Measurements from ENCODE around the gene SEPTIN3. TPM values are rescaled to one million over a fixed set of nuclear protein-coding genes. Genes with fewer than 3 reads are reported as not detected.

SEPTIN3 gene
- total and polyA plus RNA-seq, 9 of the 15 experiments (the other 6 are each of a cell fraction or from before 2014, with no cell fraction given), result 0.06 TPM; not detected in 8

DNA sequence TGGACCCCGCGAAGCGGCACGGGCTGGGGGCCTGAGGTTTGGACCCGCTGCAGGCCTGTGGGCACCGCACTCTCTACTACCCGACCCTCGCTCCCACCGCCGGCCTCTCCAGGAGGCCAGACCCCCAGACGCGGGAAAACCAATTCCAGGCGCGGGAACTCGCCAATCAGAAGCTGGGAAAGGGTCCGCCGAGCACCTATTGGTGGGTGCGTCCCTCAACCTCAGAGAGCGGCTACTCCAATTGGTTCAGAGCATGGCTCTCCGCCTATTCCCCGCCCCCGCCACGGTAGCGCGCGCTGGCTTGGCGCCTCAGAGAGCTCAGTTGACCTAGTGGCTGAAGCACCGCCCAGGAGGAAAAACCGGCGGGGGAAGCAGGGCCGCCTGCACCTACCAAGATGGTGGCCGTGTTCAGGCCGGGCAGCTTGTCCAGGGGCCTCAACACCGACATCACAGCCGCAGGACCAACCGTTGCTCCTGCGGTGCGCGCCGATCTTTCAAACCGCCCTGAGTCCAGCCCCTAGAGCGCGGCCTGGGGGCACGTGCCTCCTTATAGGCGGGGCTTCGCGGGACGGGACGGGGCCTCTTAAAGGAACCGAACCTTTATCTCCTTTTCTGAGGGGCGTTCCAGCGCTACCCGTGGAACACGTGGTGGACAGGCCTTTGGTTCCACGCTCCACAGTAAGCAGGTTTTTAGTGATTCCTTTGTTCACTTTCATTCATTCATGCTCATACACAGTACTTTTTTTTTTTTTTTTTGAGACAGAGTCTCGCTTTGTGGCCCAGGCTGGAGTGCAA is 22.4 kb upstream of the SEPTIN3 start, which contains the start of gene CENPM (continued):
- TF ChIP-seq ARID4B (CRISPR knock-in tag; IDR thresholded peaks at IDR 0.05) (peak; percentile 24; the same call in 1 of the 2 replicates), DLX4 (CRISPR knock-in tag; IDR thresholded peaks at IDR 0.05) (no peak), CREB3L1 (IDR thresholded peaks at IDR 0.05; ENCODE audit: borderline replicate concordance, low read depth) (peak; percentile 41; the same call in 1 of the 2 replicates), HNRNPLL (IDR thresholded peaks at IDR 0.05; ENCODE audit: low read depth, low read length, poor library complexity, severe bottlenecking) (peak; percentile 34), E2F4 (CRISPR knock-in tag; IDR thresholded peaks at IDR 0.05; ENCODE audit: low read depth) (peak; percentile 89), USF2 (CRISPR knock-in tag; IDR thresholded peaks at IDR 0.05) (peak; percentile 95), ZBTB7A (IDR thresholded peaks at IDR 0.05; ENCODE audit: borderline replicate concordance, control insufficient read depth, low read depth, low read length) (peak; percentile 69), OTX1 (CRISPR knock-in tag; IDR thresholded peaks at IDR 0.05) (no peak)
- TF ChIP-seq, protein P1, sequence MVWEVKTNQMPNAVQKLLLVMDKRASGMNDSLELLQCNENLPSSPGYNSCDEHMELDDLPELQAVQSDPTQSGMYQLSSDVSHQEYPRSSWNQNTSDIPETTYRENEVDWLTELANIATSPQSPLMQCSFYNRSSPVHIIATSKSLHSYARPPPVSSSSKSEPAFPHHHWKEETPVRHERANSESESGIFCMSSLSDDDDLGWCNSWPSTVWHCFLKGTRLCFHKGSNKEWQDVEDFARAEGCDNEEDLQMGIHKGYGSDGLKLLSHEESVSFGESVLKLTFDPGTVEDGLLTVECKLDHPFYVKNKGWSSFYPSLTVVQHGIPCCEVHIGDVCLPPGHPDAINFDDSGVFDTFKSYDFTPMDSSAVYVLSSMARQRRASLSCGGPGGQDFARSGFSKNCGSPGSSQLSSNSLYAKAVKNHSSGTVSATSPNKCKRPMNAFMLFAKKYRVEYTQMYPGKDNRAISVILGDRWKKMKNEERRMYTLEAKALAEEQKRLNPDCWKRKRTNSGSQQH (CRISPR knock-in tag; IDR thresholded peaks at IDR 0.05), result no peak
- TF ChIP-seq, protein P2, sequence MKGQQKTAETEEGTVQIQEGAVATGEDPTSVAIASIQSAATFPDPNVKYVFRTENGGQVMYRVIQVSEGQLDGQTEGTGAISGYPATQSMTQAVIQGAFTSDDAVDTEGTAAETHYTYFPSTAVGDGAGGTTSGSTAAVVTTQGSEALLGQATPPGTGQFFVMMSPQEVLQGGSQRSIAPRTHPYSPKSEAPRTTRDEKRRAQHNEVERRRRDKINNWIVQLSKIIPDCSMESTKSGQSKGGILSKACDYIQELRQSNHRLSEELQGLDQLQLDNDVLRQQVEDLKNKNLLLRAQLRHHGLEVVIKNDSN (CRISPR knock-in tag; IDR thresholded peaks at IDR 0.05), result peak; percentile 98
- TF ChIP-seq, protein P3, sequence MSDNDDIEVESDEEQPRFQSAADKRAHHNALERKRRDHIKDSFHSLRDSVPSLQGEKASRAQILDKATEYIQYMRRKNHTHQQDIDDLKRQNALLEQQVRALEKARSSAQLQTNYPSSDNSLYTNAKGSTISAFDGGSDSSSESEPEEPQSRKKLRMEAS (CRISPR knock-in tag; IDR thresholded peaks at IDR 0.05), result peak; percentile 91
- TF ChIP-seq, protein P4, sequence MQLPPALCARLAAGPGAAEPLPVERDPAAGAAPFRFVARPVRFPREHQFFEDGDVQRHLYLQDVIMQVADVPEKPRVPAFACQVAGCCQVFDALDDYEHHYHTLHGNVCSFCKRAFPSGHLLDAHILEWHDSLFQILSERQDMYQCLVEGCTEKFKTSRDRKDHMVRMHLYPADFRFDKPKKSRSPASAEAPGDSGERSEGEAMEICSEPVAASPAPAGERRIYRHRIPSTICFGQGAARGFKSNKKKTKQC (CRISPR knock-in tag; IDR thresholded peaks at IDR 0.05), result peak; percentile 29; the same call in 1 of the 2 replicates
